DND-41 (cell line): ENCODE results near the gene ADISSP.

Source experiments
- ATAC-seq: fragments of 200-7000 bp; cut with Tn5 transposase; 3 replicates; pipeline ENCODE4 v1.9.1; 2021; ENCODE audit warnings: low read depth; ENCODE audit not compliant: insufficient read depth
- DNase-seq: peaks from one replicate; pipeline ENCODE4 v3.0.0-alpha.2; 2020
- H2AFZ ChIP-seq: 2 replicates; pipeline ENCODE4 v1.6.0; 2012; ENCODE audit warnings: low read depth, low read length
- H3K27ac ChIP-seq: 2 replicates; pipeline ENCODE4 v1.5.1; 2012; ENCODE audit warnings: low read length, inconsistent platforms
- H3K27me3 ChIP-seq: fragments of 200-600 bp; sonication (generic); 2 replicates; pipeline ENCODE4 v1.6.0; 2012; ENCODE audit warnings: low read length, mild to moderate bottlenecking, inconsistent platforms; ENCODE audit not compliant: insufficient read depth, poor library complexity
- H3K36me3 ChIP-seq: 2 replicates; pipeline ENCODE4 v1.5.1; 2012; ENCODE audit warnings: low read length, inconsistent platforms; ENCODE audit not compliant: insufficient read depth
- H3K4me1 ChIP-seq: 2 replicates; pipeline ENCODE4 v1.5.1; 2012; ENCODE audit warnings: mild to moderate bottlenecking, low read length; ENCODE audit not compliant: insufficient read depth
- H3K4me2 ChIP-seq: 2 replicates; pipeline ENCODE4 v1.6.0; 2012; ENCODE audit warnings: mild to moderate bottlenecking, moderate library complexity, low read length, inconsistent platforms; ENCODE audit not compliant: insufficient read depth
- H3K4me3 ChIP-seq, 2 experiments: fragments of 200-600 bp in 1 of 2; shearing (Covaris generic) in 1 of 2; 2 replicates each; pipeline ENCODE4 v1.5.1; 2012 to 2016; ENCODE audit warnings: inconsistent platforms in 2 of 2, low read length in 2 of 2, mild to moderate bottlenecking in 2 of 2, low read depth in 1 of 2, moderate library complexity in 1 of 2
- H3K79me2 ChIP-seq: 2 replicates; pipeline ENCODE4 v1.6.0; 2012; ENCODE audit warnings: low read length, inconsistent platforms; ENCODE audit not compliant: insufficient read depth
- H3K9ac ChIP-seq: 2 replicates; pipeline ENCODE4 v1.6.0; 2012; ENCODE audit warnings: low read depth, mild to moderate bottlenecking, inconsistent platforms, low read length, moderate library complexity
- H3K9me3 ChIP-seq: 2 replicates; pipeline ENCODE4 v1.5.1; 2012; ENCODE audit warnings: low read length, moderate library complexity, mild to moderate bottlenecking, inconsistent platforms; ENCODE audit not compliant: insufficient read depth, severe bottlenecking
- H4K20me1 ChIP-seq: 2 replicates; pipeline ENCODE4 v1.6.0; 2012; ENCODE audit warnings: low read length; ENCODE audit not compliant: insufficient read depth
- CTCF ChIP-seq: IDR thresholded peaks from 2 replicates; pipeline ENCODE4 v1.5.1; 2012; ENCODE audit warnings: borderline replicate concordance, low read length, moderate library complexity, mild to moderate bottlenecking; ENCODE audit not compliant: poor library complexity, severe bottlenecking; ENCODE audit errors: extremely low read depth
- EZH2 ChIP-seq: IDR thresholded peaks from 3 replicates; pipeline ENCODE4 v1.6.1; 2012; ENCODE audit warnings: borderline replicate concordance, low read depth, mild to moderate bottlenecking, moderate library complexity, low read length, inconsistent platforms; ENCODE audit not compliant: severe bottlenecking

Gene ADISSP

GRCh38 chr20:3771552-3772058, 4.1 kb upstream of the ADISSP start:
- peaks cover 23% of the 10 kb centered on the region for H3K4me1 ChIP-seq

GRCh38 chr20:3768342-3769130, 983 bp upstream of the ADISSP start:
- H3K27ac ChIP-seq: peak overlapping the region; percentile 92
- H3K27me3 ChIP-seq: no peaks in the 10 kb centered on the region
- H2AFZ ChIP-seq: peak overlapping the region; percentile 97
- H4K20me1 ChIP-seq: peaks cover 21% of the 10 kb centered on the region; the same call in 1 of the 2 replicates
- peaks cover 46% of the 10 kb centered on the region for H3K4me1 ChIP-seq
- peak; percentile 93 for DNase-seq
- peaks cover 5% of the 10 kb centered on the region; the same call in 1 of the 2 replicates for H3K36me3 ChIP-seq
- TF ChIP-seq EZH2: no peak
- TF ChIP-seq CTCF: peak; percentile 78
- H3K9me3 ChIP-seq: no peaks in the 10 kb centered on the region
- peak overlapping the region; percentile 63 to 92 for H3K4me3 ChIP-seq
- peaks cover 42% of the 10 kb centered on the region for H3K79me2 ChIP-seq
- peak; percentile 71 for ATAC-seq
- H3K4me2 ChIP-seq: peak overlapping the region; percentile 100
- peak overlapping the region; percentile 93 for H3K9ac ChIP-seq

More at GRCh38 chr20:3771552-3772058, 4.1 kb upstream of the ADISSP start:
- H3K79me2 ChIP-seq: peaks cover 12% of the 10 kb centered on the region
- H3K27me3 ChIP-seq: no peaks in the 10 kb centered on the region
- no peak overlapping the region for H2AFZ ChIP-seq
- H4K20me1 ChIP-seq: no peaks in the 10 kb centered on the region
- no peaks in the 10 kb centered on the region for H3K9me3 ChIP-seq
- no peak for ATAC-seq
- no peak overlapping the region for H3K4me3 ChIP-seq
- H3K27ac ChIP-seq: no peak overlapping the region
- TF ChIP-seq EZH2: no peak
- no peak for TF ChIP-seq CTCF
- no peak overlapping the region for H3K9ac ChIP-seq
- no peaks in the 10 kb centered on the region for H3K36me3 ChIP-seq
- no peak for DNase-seq
- no peak overlapping the region for H3K4me2 ChIP-seq

GRCh38 chr20:3767110-3767426, 485 bp downstream of the ADISSP start:
- H3K27ac ChIP-seq: peak overlapping the region; percentile 68
- peak overlapping the region; percentile 83 to 92; a peak in 3 of 4 replicates for H3K4me3 ChIP-seq
- peaks cover 21% of the 10 kb centered on the region; the same call in 1 of the 2 replicates for H4K20me1 ChIP-seq
- H3K4me2 ChIP-seq: peak overlapping the region; percentile 100
- ATAC-seq (no peak), DNase-seq (peak; percentile 34)
- H3K4me1 ChIP-seq: peaks cover 46% of the 10 kb centered on the region
- TF ChIP-seq CTCF (no peak), EZH2 (no peak)
- peaks cover 44% of the 10 kb centered on the region for H3K79me2 ChIP-seq
- H3K9me3 ChIP-seq: no peaks in the 10 kb centered on the region
- peaks cover 7% of the 10 kb centered on the region; the same call in 1 of the 2 replicates for H3K36me3 ChIP-seq
- H2AFZ ChIP-seq: peak overlapping the region; percentile 90
- peak overlapping the region; percentile 93 for H3K9ac ChIP-seq
- H3K27me3 ChIP-seq: no peaks in the 10 kb centered on the region
